Dermis microvascular lymphatic vessel endothelial cell (primary cell): ENCODE results near the gene DNAL4. TPM values are rescaled to one million over a fixed set of nuclear protein-coding genes. Genes with fewer than 3 reads are reported as not detected.

Source experiments
- DNase-seq, 2 donors: peaks; one replicate each; pipeline versions ENCODE4 v3.0.0 to v3.0.0-alpha.2; 2010; ENCODE audit warnings: low read depth in 2 of 2
- total RNA-seq: library from RNA; depleted of rRNA; stranded (reverse); fragments of >200 nt; gene quantifications from 2 replicates; pipeline ENCODE4 v1.2.1, GENCODE V29; 2014

The DNAL4 gene
- 11.8 and 16.2 TPM in 2 replicates for total RNA-seq

DNA sequence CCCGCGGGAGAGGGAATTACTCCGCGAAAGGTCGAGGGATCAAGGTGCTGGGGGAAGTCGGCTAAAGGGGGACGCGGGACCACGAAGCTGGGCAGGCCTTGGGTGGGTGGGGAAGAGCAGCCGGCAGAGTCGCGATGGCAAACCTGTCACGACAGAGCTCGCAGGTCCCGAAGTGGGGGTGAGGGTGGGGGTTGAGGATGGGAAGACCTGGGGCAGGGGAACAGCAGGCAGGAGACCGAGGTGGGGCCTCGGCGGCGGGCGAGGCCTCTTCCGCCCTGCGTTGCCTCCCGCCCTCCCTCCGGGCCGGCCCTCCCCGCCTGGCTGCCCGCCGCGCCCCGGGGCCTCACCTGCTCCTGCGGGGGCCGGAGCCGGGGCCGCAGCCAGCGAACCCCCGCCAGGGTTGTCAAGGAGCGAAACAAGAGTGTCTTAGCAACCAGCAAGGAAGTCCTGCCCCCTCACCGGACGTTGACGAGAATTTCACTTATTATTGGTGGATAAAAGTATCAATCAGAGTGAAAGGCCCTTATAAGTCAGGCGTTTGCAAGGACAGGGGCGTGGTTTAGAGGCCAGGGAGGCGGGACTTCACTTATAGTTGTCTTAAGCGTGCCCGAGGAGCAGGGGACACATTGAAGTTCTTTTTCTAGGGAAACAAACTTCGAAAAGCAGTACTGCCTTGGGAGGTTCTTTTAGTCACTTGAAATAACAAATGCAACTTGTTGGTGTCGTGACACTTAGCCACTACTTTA is at the start of gene DNAL4:
TSS of gene DNAL4 (minus strand) at position 423 of the 746 bp plus-strand sequence. CDS start 11,412 bp downstream, outside the sequence.
- peak; percentile 96 to 98 for DNase-seq

DNA sequence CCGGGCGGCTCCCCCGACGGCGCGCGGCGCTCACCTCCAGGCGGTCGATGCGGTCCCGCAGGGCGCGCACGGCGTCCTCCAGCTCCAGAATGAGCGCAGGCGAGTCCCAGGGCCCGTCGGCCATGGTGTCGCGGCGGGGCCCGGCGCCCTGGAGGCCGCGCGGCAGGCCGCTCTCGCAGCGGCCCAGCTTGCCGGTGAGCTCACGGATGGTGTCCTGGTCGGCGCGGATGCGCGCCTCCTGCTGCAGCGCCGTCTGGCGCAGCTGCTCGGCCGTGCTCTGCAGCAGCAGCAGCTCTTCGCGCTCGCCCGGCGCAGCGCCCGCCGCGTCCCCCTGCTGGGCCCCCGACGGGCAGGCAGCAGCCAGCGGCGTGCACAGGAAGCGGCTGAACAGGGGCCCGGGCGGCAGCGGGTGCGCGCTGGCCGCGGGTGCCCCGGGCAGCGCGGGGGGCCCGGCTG is 49.3 kb upstream of the DNAL4 start:
- peak; percentile 55 to 81 for DNase-seq

DNA sequence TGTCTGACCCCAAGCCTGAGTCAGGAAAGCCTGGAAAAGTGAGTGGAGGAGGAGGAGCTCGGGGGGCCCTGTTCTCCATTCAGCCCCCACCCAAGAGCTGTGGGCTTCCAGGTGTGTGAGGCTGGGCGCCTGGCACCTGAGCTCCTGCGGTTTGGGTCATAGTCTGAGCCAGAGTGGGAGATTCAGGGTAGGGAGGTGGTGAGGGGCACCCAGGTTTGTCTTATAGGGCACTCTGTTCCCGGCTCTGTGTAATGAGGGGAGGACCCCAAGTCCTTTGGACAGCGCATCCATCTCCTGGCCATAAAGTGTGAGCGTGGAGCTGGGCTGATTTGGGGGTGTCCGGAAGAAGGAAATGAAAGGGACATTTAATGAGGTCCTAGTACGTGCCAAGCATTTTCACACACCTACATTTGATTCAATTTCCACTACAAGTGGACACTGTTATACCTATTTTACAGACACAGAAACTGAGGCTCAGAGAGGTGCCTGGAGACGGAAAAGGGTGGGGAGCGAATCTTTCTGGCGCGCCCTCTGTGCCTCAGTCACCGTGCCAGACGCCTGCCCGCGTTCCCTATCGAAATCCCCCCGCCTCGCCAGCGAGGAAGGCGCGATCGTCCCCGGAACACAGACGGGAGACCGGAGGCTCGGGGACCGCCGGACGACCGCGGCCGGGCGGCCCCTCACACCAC is 48.7 kb upstream of the DNAL4 start:
- DNase-seq = no peak

DNA sequence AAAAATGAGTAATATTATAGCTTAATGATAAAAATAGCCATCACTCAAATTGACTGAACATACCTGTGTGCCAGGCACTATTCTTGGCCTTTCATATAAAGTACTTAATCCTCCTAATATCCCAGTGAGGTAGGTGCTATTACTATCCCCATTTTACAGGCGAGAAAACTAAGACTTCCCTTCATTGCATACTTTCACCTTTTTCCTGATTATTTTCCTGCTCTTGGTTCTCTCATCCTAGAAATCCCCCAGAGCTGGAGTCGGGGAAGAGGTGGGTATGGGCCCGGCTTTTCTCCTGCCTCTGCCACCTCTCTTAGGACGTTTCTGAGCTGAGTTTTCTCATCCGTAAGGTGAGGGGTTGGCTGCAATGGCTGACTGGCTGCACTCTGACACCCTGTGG is 47.7 kb upstream of the DNAL4 start:
- no peak for DNase-seq

GRCh38 chr22:38841211-38841610 is 47.3 kb upstream of the DNAL4 start:
- no peak for DNase-seq

DNA sequence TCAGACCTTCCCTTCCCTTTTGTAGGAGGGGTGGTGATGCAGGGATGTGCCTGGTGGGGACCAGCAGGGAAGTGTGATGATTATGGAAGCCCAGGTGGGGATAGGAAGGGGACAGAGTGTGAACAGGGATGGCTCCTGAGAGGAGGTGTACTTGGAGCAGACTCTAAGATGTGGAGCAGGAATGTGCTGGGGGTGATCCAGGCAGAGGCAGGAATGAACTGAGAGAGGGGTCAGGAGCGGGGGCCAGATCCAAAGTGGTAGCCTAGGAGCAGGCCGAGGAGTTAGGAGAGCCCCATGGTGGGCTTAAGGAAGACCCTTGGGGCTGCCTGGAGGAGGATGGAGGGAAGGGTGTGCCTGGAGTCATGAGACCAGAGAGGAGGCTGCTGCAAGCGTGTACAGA is 46.2 kb upstream of the DNAL4 start:
- no peak for DNase-seq

DNA sequence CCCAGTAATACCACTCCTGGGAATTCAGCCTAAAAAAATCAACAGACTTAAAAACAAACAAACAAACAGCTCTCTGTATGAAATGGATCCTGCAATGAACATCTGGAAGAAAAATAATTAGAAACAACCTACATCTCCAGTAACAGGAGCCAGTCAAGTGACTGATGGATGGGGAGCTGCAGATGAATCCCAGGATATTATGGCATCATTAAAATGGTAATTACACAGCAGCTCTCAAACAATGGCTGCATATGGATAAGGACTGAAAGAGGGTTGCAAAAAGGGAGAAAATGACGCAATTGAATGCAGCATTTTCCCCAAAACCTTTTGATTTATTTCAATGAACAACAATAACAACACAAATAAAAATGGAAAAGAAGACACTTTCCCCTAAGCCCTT is 45.7 kb upstream of the DNAL4 start:
- DNase-seq = no peak

- DNase-seq = no peak
Observed at GRCh38 chr22:38837414-38837928, 43.5 kb upstream of the DNAL4 start.

GRCh38 chr22:38835888-38836301 is 42.0 kb upstream of the DNAL4 start:
- no peak for DNase-seq

GRCh38 chr22:38834991-38835390 is 41.0 kb upstream of the DNAL4 start:
- no peak for DNase-seq

- no peak for DNase-seq
Observed at GRCh38 chr22:38834215-38834953, 40.4 kb upstream of the DNAL4 start.

- DNase-seq = no peak
Observed at GRCh38 chr22:38833061-38833460, 39.1 kb upstream of the DNAL4 start.

DNA sequence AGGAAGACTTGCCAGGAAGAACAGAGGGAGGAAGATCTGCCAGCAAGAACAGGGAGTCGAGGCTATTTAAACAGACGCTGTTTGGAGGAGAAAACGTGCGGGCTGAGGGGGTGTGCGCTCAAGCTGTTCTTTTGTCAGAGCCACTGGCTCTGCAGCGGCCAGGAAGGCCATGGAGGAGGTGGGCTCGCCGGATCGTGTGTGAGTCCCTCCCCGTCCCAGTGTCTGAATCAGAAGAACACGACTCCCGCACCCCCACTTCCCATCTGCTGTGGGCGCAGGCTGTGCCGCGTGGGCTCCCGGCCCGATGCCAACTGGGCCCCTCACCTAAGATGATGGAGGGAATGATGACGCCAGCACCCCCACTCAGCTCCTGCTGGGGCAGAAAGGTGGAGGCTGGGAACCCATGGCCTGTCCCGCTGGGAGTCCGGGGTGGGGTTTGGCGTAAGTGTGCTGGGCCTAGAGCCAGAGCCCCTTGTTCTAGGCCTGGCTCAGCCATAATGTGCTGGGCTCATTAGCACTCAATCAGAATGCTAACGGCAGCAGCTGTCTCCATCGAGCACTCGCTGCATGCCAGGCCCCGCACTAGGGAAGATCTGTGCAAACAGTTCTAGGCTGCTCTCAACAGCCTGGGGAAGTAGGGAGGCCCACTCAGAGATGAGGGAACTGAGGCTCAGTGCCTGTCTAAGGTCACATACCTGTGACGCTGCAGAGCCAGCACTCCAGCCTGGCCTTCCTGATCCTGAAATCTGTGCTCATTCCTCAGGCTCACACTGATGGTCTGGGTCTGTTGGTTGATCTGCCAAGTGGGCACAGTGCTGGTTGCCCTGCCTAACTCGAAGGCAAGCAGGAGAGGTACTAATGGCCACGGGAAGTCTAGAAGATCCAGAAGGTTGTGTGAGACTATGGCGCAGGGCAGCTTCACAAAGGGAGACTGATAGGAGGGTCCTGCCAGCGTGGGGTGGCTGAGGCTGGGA is 38.3 kb upstream of the DNAL4 start:
- no peak for DNase-seq

- no peak for DNase-seq
Observed at GRCh38 chr22:38831166-38831945, 37.4 kb upstream of the DNAL4 start.

DNA sequence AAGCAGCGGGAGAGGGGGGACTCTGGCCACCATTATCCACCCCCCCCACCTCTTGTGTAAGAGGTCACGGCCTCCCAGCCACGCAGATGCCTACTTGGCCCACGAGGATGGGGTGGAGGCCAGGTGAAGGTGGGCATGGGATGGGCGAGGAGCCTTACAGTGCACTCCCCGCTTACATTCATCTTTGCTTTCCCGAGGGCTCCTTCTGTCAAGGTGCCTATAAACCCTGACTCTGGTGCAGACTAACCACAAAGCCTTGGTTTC is 36.8 kb upstream of the DNAL4 start:
- no peak for DNase-seq

DNA sequence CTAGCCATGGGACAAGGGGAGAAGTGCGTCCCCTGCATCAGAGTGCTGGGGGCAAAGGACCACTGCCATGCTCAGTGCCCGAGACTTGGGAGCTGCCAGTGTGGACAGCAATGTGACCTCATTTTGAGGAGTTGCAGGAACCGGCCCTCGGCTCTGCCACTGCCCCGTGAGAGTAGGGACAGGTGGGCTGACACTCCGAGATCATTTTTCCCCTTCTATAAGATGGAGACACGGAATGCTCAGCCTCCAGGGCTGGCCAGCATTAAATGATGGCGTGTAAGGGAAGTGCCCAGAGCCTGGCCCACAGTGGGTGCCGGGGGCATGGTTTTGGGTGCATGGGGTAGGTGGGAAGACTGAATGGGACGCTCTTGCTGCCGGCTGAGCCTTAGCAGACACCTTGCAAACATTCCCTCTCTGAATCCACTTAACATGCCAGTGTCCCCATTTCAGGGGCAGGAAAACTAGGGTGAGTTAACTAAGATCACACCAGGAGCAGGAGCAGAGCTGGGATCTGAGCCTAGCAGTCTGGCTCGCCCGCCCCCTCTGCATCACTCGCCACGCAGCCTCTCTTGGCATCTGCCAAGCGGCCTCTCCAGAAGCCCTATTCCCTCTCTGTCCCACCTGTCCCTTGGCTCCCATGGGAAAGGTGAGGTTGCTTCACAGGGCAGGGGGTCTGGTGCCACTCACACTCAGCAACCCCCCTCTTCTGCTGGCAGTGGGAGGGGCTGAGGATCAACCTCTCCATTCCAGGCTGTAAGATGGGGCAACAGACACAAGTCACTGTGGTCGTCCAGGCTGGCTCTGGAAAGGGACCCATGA is 36.3 kb upstream of the DNAL4 start:
- no peak for DNase-seq

DNA sequence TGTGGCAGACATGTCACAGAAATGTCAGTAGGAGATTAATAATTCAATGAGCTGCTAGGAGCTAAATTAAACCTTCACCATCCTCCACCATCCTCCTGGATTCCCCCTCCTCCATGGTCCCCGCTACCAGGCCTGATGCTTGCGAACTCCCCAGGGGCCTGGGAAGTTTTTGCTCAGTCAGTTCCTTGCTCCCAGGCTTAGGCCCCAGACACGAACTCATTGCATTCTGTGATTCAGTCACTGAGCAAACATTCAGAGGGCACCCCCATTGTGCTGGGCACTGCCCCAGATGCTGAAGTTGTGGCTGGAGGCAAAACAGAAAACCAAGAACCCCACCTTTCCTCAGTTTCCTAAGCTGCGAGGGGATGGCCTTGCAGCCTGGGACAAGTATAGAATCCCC is 35.5 kb upstream of the DNAL4 start:
- DNase-seq = no peak

DNA sequence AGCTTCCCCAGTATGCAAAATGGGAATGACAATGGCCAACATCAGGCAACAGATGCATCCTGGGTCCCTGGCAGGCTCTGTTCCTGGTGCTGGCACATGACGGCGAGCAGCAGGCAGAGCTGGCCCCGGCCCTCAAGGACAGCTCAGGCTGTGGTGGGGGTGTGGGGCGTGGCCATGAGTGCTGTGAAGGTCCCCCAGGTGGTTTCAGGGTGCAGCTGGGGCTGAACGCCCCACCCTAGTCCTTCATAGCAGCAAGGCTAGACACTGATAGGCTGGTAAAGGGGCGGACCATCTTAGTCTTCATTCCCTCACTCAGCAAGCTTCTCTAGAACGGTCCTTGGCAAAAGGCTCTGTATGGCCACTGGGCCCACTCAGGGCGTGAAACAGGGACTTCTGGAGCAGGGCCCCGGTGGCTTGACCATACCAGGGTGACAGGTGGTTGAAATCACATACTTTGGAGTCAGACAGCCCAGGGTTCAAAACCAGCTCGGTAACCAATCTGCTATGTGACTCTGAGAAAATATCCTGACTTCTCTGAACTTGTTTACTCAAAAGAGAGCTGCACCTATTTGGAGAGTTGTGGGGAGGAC is 34.8 kb upstream of the DNAL4 start:
- DNase-seq = no peak

GRCh38 chr22:38828191-38828590 is 34.2 kb upstream of the DNAL4 start:
- DNase-seq = no peak
